ENCODE results near the gene ERC1. TPM values are rescaled to one million over a fixed set of nuclear protein-coding genes. Genes with fewer than 3 reads are reported as not detected.

The ERC1 gene
- total and polyA plus RNA-seq, 2 donors (not counting 3 experiments of a cell fraction or from before 2014, with no cell fraction given) = 11.7 to 66.1 TPM

DNA sequence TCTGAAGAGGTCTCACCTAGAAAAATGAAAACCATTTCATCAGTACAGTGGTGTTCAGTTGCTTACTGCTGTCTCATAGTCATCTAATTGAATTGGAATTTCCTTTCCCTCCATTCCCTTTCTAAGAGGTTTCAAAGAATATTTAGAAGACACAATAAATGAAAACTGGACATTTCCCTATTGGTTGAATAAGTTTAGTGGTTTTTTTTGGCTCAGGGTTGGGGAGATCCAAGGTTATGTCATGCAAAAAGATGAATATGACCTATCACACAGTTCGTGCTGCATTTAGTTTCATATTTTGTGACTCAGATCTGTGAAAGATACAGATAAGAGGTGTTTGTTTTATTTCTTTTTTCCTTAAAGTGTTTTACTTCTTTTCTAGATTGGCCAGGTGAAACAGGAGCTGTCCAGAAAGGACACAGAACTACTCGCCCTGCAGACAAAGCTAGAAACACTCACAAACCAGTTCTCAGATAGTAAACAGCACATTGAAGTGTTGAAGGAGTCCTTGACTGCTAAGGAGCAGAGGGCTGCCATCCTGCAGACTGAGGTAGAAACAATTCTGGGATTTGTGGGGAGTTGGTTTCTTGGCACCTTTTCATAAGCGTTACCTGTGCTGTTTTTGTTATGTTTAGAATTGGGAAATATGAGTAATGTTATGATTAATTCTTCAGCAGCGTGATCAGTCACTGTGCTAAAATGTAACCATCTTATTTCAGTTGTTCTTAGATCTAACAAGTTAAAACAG is 124.6 kb downstream of the ERC1 start:
- H3K27me3 ChIP-seq (ENCODE audit: control insufficient read depth in 2 of 2, insufficient read depth in 2 of 2, low read length in 2 of 2) = no peaks in the 10 kb centered on the region
- FAIRE-seq (peak; percentile 40), DNase-seq (ENCODE audit: low read depth, low spot score) (peak; percentile 45)
- peak overlapping the region; percentile 38 for H3K4me2 ChIP-seq (ENCODE audit: insufficient read depth, low read length)
- H4K20me1 ChIP-seq (replicated peaks; ENCODE audit: control insufficient read depth, extremely low read depth, insufficient read depth, low read length) = no peaks in the 10 kb centered on the region
- dilution Hi-C loops (cut with MboI; ENCODE audit: extremely low pct_ligation_motif_present, low sequenced_read_pairs) (loop anchor here (25.0 kb wide), 1 partner anchor 447 kb away; no protein-coding TSS in a partner anchor), intact Hi-C loops (cut with micrococcal nuclease) (loop anchor here (5.0 kb wide), 2 partner anchors 102 to 357 kb away; no protein-coding TSS in a partner anchor)
- ChIA-PET CTCF (interaction anchor here (1.0 to 6.0 kb wide), 7 partner anchors 20 to 472 kb away, joined by 3 to 469 read pairs (median 4); no protein-coding TSS in a partner anchor), POLR2A (no interaction called here)
- no peaks in the 10 kb centered on the region for H3K9me3 ChIP-seq (replicated peaks; ENCODE audit: control insufficient read depth, insufficient read depth, low read length)
- no peak overlapping the region for H2AFZ ChIP-seq (ENCODE audit: low read depth, low read length)
- no peak for TF ChIP-seq POLR2AphosphoS5 (IDR thresholded peaks at IDR 0.05; ENCODE audit: insufficient read depth, low read depth, low read length)
- TF ChIP-seq, protein P1, sequence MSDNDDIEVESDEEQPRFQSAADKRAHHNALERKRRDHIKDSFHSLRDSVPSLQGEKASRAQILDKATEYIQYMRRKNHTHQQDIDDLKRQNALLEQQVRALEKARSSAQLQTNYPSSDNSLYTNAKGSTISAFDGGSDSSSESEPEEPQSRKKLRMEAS (IDR thresholded peaks at IDR 0.05; ENCODE audit: insufficient read depth, insufficient read length) = no peak
- TF ChIP-seq FOS (IDR thresholded peaks at IDR 0.05; ENCODE audit: borderline replicate concordance, insufficient read depth, low read length) = no peak
- TF ChIP-seq MYC (IDR thresholded peaks at IDR 0.05; ENCODE audit: low read depth, low read length) = no peak
- TF ChIP-seq GATA2 (IDR thresholded peaks at IDR 0.05; ENCODE audit: insufficient read depth, insufficient read length, low read depth, low read length) = no peak
- TF ChIP-seq, protein P2, sequence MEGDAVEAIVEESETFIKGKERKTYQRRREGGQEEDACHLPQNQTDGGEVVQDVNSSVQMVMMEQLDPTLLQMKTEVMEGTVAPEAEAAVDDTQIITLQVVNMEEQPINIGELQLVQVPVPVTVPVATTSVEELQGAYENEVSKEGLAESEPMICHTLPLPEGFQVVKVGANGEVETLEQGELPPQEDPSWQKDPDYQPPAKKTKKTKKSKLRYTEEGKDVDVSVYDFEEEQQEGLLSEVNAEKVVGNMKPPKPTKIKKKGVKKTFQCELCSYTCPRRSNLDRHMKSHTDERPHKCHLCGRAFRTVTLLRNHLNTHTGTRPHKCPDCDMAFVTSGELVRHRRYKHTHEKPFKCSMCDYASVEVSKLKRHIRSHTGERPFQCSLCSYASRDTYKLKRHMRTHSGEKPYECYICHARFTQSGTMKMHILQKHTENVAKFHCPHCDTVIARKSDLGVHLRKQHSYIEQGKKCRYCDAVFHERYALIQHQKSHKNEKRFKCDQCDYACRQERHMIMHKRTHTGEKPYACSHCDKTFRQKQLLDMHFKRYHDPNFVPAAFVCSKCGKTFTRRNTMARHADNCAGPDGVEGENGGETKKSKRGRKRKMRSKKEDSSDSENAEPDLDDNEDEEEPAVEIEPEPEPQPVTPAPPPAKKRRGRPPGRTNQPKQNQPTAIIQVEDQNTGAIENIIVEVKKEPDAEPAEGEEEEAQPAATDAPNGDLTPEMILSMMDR (IDR thresholded peaks at IDR 0.05; ENCODE audit: extremely low read depth in 1 of 2, insufficient read depth in 1 of 2, low read depth in 1 of 2, low read length in 2 of 2) = no peak
- no peak for TF ChIP-seq EZH2 (IDR thresholded peaks at IDR 0.05; ENCODE audit: borderline replicate concordance, low read depth, low read length, severe bottlenecking)
- TF ChIP-seq POLR2A (IDR thresholded peaks at IDR 0.05; ENCODE audit: low read depth, low read length) = no peak
- TF ChIP-seq JUN (IDR thresholded peaks at IDR 0.05; ENCODE audit: borderline replicate concordance, insufficient read depth, insufficient read length, low read depth) = no peak
- H3K36me3 ChIP-seq (ENCODE audit: control insufficient read depth in 2 of 2, extremely low read depth in 1 of 2, insufficient read depth in 2 of 2, low read length in 2 of 2) = peaks cover 0 to 5% of the 10 kb centered on the region in 2 experiments
- H3K9me1 ChIP-seq (replicated peaks; ENCODE audit: control insufficient read depth, extremely low read depth, insufficient read depth, low read length) = no peaks in the 10 kb centered on the region
- peaks cover 13% of the 10 kb centered on the region for H3K4me1 ChIP-seq (ENCODE audit: control insufficient read depth, extremely low read depth, insufficient read depth, low read length)
- BruUV-seq (replicated peaks) = no TSS peak
- H3K9ac ChIP-seq (replicated peaks; ENCODE audit: extremely low read depth, insufficient read depth, low read length) = no peak overlapping the region
- H3K4me3 ChIP-seq (replicated peaks in 1 of 3; ENCODE audit: insufficient read depth in 1 of 3, low read depth in 1 of 3, low read length in 3 of 3) = no peak overlapping the region
- no peak overlapping the region for H3K27ac ChIP-seq (ENCODE audit: insufficient read depth, low read depth, low read length)
- H3K79me2 ChIP-seq (ENCODE audit: control insufficient read depth, insufficient read depth, low read length) = no peaks in the 10 kb centered on the region
